NCI-H2081 treated with DMSO at 0.1 percent for 48 hours (cell line): Measurements from ENCODE around the gene AKT1.
"Not testable (repeated sequence)": the region's sequence is repeated elsewhere in the genome, so short reads cannot be mapped to it uniquely, and the experiment has no call there.

Experiments
- DNase-seq: peaks from one replicate; lab custom pipeline; 2025; lab: John Stamatoyannopoulos, UW

Gene AKT1

GRCh38 chr14:104818714-104819161 is 23.2 kb upstream of the AKT1 start:
- no peak for DNase-seq

- DNase-seq = no peak
Observed at GRCh38 chr14:104817930-104818713, 22.6 kb upstream of the AKT1 start.

GRCh38 chr14:104816616-104816884 is 21.0 kb upstream of the AKT1 start:
- DNase-seq = no peak

GRCh38 chr14:104814701-104815100 is 19.2 kb upstream of the AKT1 start:
- DNase-seq = not testable (repeated sequence)

- DNase-seq = no peak
Observed at GRCh38 chr14:104813286-104813685, 17.7 kb upstream of the AKT1 start.

GRCh38 chr14:104810316-104810715 is 14.8 kb upstream of the AKT1 start:
- no peak for DNase-seq

- no peak for DNase-seq
Observed at GRCh38 chr14:104808456-104808855, 12.9 kb upstream of the AKT1 start.

- no peak for DNase-seq
Observed at GRCh38 chr14:104806625-104807465, 11.3 kb upstream of the AKT1 start.

GRCh38 chr14:104805941-104806624 is 10.5 kb upstream of the AKT1 start:
- no peak for DNase-seq

- DNase-seq = no peak
Observed at GRCh38 chr14:104805326-104805678, 9.8 kb upstream of the AKT1 start.

- no peak for DNase-seq
Observed at GRCh38 chr14:104804481-104805325, 9.2 kb upstream of the AKT1 start.

- no peak for DNase-seq
Observed at GRCh38 chr14:104803912-104804410, 8.4 kb upstream of the AKT1 start.

GRCh38 chr14:104803280-104803911 is 7.8 kb upstream of the AKT1 start:
- DNase-seq = no peak

GRCh38 chr14:104802394-104803184 is 7.0 kb upstream of the AKT1 start:
- DNase-seq = no peak

- no peak for DNase-seq
Observed at GRCh38 chr14:104801520-104802393, 6.2 kb upstream of the AKT1 start.

- no peak for DNase-seq
Observed at GRCh38 chr14:104800771-104801519, 5.4 kb upstream of the AKT1 start, which contains the start of gene ZBTB42. Gene ZBTB42 (plus strand): TSS chr14:104801101. CDS start chr14:104801198, 97 bp downstream.

- no peak for DNase-seq
Observed at GRCh38 chr14:104800015-104800770, 4.6 kb upstream of the AKT1 start.
